HCT116 (cell line): ENCODE data around the gene VPS33A. TPM values are rescaled to one million over a fixed set of nuclear protein-coding genes. Genes with fewer than 3 reads are reported as not detected.

Experiments used
- ATAC-seq: fragments of 200-7000 bp; cut with Tn5 transposase; 2 replicates; pipeline ENCODE4 v1.9.1; 2020; ENCODE audit warnings: mild to moderate bottlenecking, moderate library complexity
- BruUV-seq: library from RNA; stranded (reverse); fragments of 400-500 nt; replicated peaks from 2 replicates; lab custom pipeline; 2021; lab: Mats Ljungman, UMichigan
- CTCF ChIA-PET: fragments of 300-600 bp; sonication (Branson Sonifier 250); formaldehyde crosslinking; loops from one replicate; lab custom pipeline; 2021; ENCODE audit warnings: antibody characterized with exemption; lab: Charles Lee
- POLR2A ChIA-PET: fragments of 300-600, 350-600 bp; sonication (Branson Sonifier 250); formaldehyde crosslinking; loops from one replicate; lab custom pipeline; 2021; ENCODE audit warnings: antibody characterized with exemption; lab: Charles Lee
- RAD21 ChIA-PET, 2 experiments: fragments of 300-600 bp; sonication (Branson Sonifier 250); formaldehyde crosslinking; loops; one replicate each; lab custom pipeline; 2023; ENCODE audit warnings: low total read pairs in 2 of 2; ENCODE audit not compliant: uncharacterized antibody in 2 of 2, unreplicated experiment in 2 of 2, low non-redundant PET in 1 of 2; lab: Charles Lee
- DNase-seq: peaks from one replicate; pipeline ENCODE4 v3.0.0-alpha.2; 2010; ENCODE audit warnings: low read depth, low spot score
- H2AFZ ChIP-seq: fragments of 200-600 bp; shearing (Covaris generic), sonication (generic); 2 replicates; pipeline ENCODE4 v1.6.1; 2017; ENCODE audit warnings: low read depth, mixed run types, mixed read lengths, antibody characterized with exemption, low read length; ENCODE audit not compliant: poor library complexity, severe bottlenecking
- H3K27ac ChIP-seq: 2 replicates; pipeline ENCODE4 v1.5.1; 2012; ENCODE audit warnings: low read depth, low read length
- H3K27me3 ChIP-seq: fragments of 200-600 bp; sonication (generic); 2 replicates; pipeline ENCODE4 v1.6.1; 2016; ENCODE audit warnings: mixed run types, low read length, mixed read lengths; ENCODE audit not compliant: insufficient read depth
- H3K36me3 ChIP-seq, 2 experiments: fragments of 200-500 bp in 1 of 2; fragments of 200-600 bp in 1 of 2; sonication (Bioruptor generic) in 1 of 2; sonication (generic) in 1 of 2; 2 replicates each; pipeline versions ENCODE4 v1.5.1 to v1.6.1; 2014 to 2016; ENCODE audit warnings: low read length in 2 of 2, inconsistent platforms in 1 of 2, mixed read lengths in 1 of 2, mixed run types in 1 of 2; ENCODE audit not compliant: insufficient read depth in 2 of 2, control insufficient read depth in 1 of 2
- H3K4me1 ChIP-seq, 2 experiments: fragments of 200-600 bp in 1 of 2; sonication (generic) in 1 of 2; 2 replicates each; pipeline versions ENCODE4 v1.5.1 to v1.6.1; 2012 to 2017; ENCODE audit warnings: low read length in 2 of 2, inconsistent platforms in 1 of 2, mild to moderate bottlenecking in 1 of 2, mixed read lengths in 1 of 2, mixed run types in 1 of 2, moderate library complexity in 1 of 2; ENCODE audit not compliant: insufficient read depth in 2 of 2, control insufficient read depth in 1 of 2
- H3K4me2 ChIP-seq: fragments of 200-600 bp; sonication (generic); 2 replicates; pipeline ENCODE4 v1.6.1; 2017; ENCODE audit warnings: mixed run types, low read length, mixed read lengths
- H3K4me3 ChIP-seq, 2 experiments: fragments of 200-600 bp in 1 of 2; sonication (generic) in 1 of 2; replicated peaks in 1 of 2; 2 replicates each; pipeline ENCODE4 v1.5.1; 2011 to 2016; ENCODE audit warnings: low read length in 2 of 2, control low read depth in 1 of 2, low read depth in 1 of 2, mild to moderate bottlenecking in 1 of 2, mixed read lengths in 1 of 2, mixed run types in 1 of 2
- H3K79me2 ChIP-seq: fragments of 200-600 bp; sonication (generic); 2 replicates; pipeline ENCODE4 v1.6.1; 2017; ENCODE audit warnings: mild to moderate bottlenecking, mixed run types, low read length, moderate library complexity, mixed read lengths; ENCODE audit not compliant: insufficient read depth
- H3K9ac ChIP-seq: fragments of 200-600 bp; sonication (generic); 2 replicates; pipeline ENCODE4 v1.6.1; 2016; ENCODE audit warnings: low read length, mixed read lengths
- H3K9me2 ChIP-seq: fragments of 200-600 bp; sonication (generic), shearing (Covaris generic); 2 replicates; pipeline ENCODE4 v1.6.1; 2017; ENCODE audit warnings: mixed run types, mild to moderate bottlenecking, moderate library complexity; ENCODE audit not compliant: insufficient read depth
- H3K9me3 ChIP-seq, 2 experiments: fragments of 200-500 bp in 1 of 2; fragments of 200-600 bp in 1 of 2; sonication (Bioruptor generic) in 1 of 2; sonication (generic) in 1 of 2; 2 replicates each; pipeline ENCODE4 v1.6.1; 2014 to 2017; ENCODE audit warnings: low read length in 2 of 2, mixed read lengths in 2 of 2, inconsistent platforms in 1 of 2, low read depth in 1 of 2, mild to moderate bottlenecking in 1 of 2, mixed run types in 1 of 2, moderate library complexity in 1 of 2; ENCODE audit not compliant: control insufficient read depth in 1 of 2, insufficient read depth in 1 of 2
- H4K20me1 ChIP-seq: fragments of 200-600 bp; sonication (generic), shearing (Covaris generic); 2 replicates; pipeline ENCODE4 v1.6.1; 2017; ENCODE audit warnings: mixed run types, mild to moderate bottlenecking, moderate library complexity; ENCODE audit not compliant: insufficient read depth
- CBX3 ChIP-seq: IDR thresholded peaks from 2 replicates; pipeline ENCODE4 v1.6.1; 2012; ENCODE audit warnings: low read depth
- CEBPB ChIP-seq: IDR thresholded peaks from 2 replicates; pipeline ENCODE4 v1.6.1; 2012; ENCODE audit warnings: low read depth
- EGR1 ChIP-seq: IDR thresholded peaks from 2 replicates; pipeline ENCODE4 v1.6.1; 2012; ENCODE audit warnings: low read depth
- EZH2 ChIP-seq: fragments of 200-600 bp; sonication (generic); IDR thresholded peaks from 2 replicates; pipeline ENCODE4 v1.6.1; 2017; ENCODE audit warnings: antibody characterized with exemption, mixed run types
- EZH2phosphoT487 ChIP-seq: fragments of 200-600 bp; IDR thresholded peaks from 2 replicates; pipeline ENCODE4 v1.6.1; 2018; ENCODE audit warnings: antibody characterized with exemption, borderline replicate concordance
- FOSL1 ChIP-seq: IDR thresholded peaks from 2 replicates; pipeline ENCODE4 v1.6.1; 2012; ENCODE audit warnings: low read depth
- JUND ChIP-seq: IDR thresholded peaks from 2 replicates; pipeline ENCODE4 v1.6.1; 2012
- RAD21 ChIP-seq: IDR thresholded peaks from 2 replicates; pipeline ENCODE4 v1.6.1; 2012; ENCODE audit warnings: low read depth, mild to moderate bottlenecking
- SIN3A ChIP-seq: IDR thresholded peaks from 2 replicates; pipeline ENCODE4 v1.6.1; 2012; ENCODE audit warnings: low read depth
- SP1 ChIP-seq: IDR thresholded peaks from 2 replicates; pipeline ENCODE4 v1.6.1; 2012; ENCODE audit warnings: low read depth
- SRF ChIP-seq: IDR thresholded peaks from 2 replicates; pipeline ENCODE4 v1.6.1; 2012; ENCODE audit warnings: low read depth
- YY1 ChIP-seq: IDR thresholded peaks from 2 replicates; pipeline ENCODE4 v1.6.1; 2011; ENCODE audit warnings: low read length, low read depth, moderate library complexity, mild to moderate bottlenecking; ENCODE audit not compliant: insufficient replicate concordance; ENCODE audit errors: extremely low read depth
- ZFX ChIP-seq: fragments of 450-650 bp; IDR thresholded peaks from 2 replicates; pipeline ENCODE4 v1.6.1; 2017
- ZNF274 ChIP-seq: fragments of 200-500 bp; sonication (Bioruptor generic); IDR thresholded peaks from 2 replicates; pipeline ENCODE4 v1.6.1; 2014; ENCODE audit warnings: mild to moderate bottlenecking, low read depth, low read length, inconsistent platforms
- intact Hi-C: fragments of 100-400 bp; cut with micrococcal nuclease; formaldehyde crosslinking; loops from 2 replicates; pipeline ENCODE4 v1.10.0; 2022
- total RNA-seq: library from RNA; stranded (reverse); gene quantifications from one replicate; pipeline ENCODE4 v1.2.1, GENCODE V29; 2021; ENCODE audit not compliant: unreplicated experiment
- TF ChIP-seq, protein P1 (sequence below), 3 experiments: fragments of 200-600 bp in 1 of 3; sonication (generic) in 1 of 3; IDR thresholded peaks in 2 of 3; conservative IDR thresholded peaks in 1 of 3; 2 replicates each; pipeline ENCODE4 v1.5.1; 2012 to 2017; ENCODE audit warnings: low read depth in 2 of 3, low read length in 2 of 3, antibody characterized with exemption in 1 of 3, borderline replicate concordance in 1 of 3, control low read depth in 1 of 3, mild to moderate bottlenecking in 1 of 3, mixed read lengths in 1 of 3, mixed run types in 1 of 3, moderate library complexity in 1 of 3; ENCODE audit not compliant: insufficient read depth in 1 of 3
- TF ChIP-seq, protein P2 (sequence below): IDR thresholded peaks from 2 replicates; pipeline ENCODE4 v1.6.1; 2012

Gene VPS33A
- total RNA-seq, 1 experiment from 2014 or later: 19.4 TPM

DNA sequence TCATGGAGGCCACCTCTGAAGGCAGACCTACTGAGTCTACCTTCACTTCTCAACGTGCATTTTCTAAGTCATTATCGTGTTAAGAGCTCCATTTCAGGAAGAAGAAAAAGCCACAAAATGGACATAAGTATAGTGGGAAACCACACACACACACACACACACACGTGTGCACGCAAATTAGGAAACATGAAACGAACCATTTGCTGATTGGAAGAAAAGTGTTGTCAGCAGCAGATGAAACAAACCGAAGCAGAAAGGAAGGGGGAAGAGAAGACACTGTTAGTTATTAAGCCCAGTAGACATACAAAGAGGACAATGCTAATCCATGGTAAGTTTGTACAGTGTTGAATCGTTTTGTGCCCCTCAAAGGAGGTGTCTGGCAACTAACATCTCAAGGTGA, 9.9 kb upstream of the VPS33A start:
- Histone ChIP-seq H3K9me2 (no peaks in the 10 kb centered on the region), H4K20me1 (no peaks in the 10 kb centered on the region), H3K27me3 (no peaks in the 10 kb centered on the region), H2AFZ (no peak overlapping the region), H3K4me2 (no peak overlapping the region), H3K4me3 (no peak overlapping the region), H3K27ac (no peak overlapping the region), H3K36me3 (peaks cover 4 to 11% of the 10 kb centered on the region in 2 experiments; a peak in 3 of 4 replicates), H3K9ac (no peak overlapping the region), H3K4me1 (no peaks in the 10 kb centered on the region), H3K79me2 (no peaks in the 10 kb centered on the region), H3K9me3 (no peaks in the 10 kb centered on the region)
- ATAC-seq (no peak), DNase-seq (no peak)
- no TSS peak for BruUV-seq
- ChIA-PET POLR2A (interaction anchor here (0.7 kb wide), 1 partner anchor 9 kb away, joined by 3 read pairs; no protein-coding TSS in a partner anchor), RAD21 (no interaction called here), CTCF (no interaction called here)
- intact Hi-C loops: no loop called here
- TF ChIP-seq EZH2 (no peak), SIN3A (no peak), EGR1 (no peak), YY1 (no peak), SRF (no peak), ZNF274 (no peak)

- Histone ChIP-seq H3K4me1 (no peaks in the 10 kb centered on the region), H3K9ac (no peak overlapping the region), H3K9me3 (no peaks in the 10 kb centered on the region), H3K4me2 (no peak overlapping the region), H3K36me3 (peaks cover 4 to 11% of the 10 kb centered on the region in 2 experiments; a peak in 3 of 4 replicates), H4K20me1 (no peaks in the 10 kb centered on the region), H2AFZ (no peak overlapping the region), H3K27ac (no peak overlapping the region), H3K27me3 (no peaks in the 10 kb centered on the region), H3K4me3 (no peak overlapping the region), H3K9me2 (no peaks in the 10 kb centered on the region), H3K79me2 (no peaks in the 10 kb centered on the region)
- ChIA-PET POLR2A (no interaction called here), CTCF (no interaction called here), RAD21 (no interaction called here)
- BruUV-seq: no TSS peak
- no peak for DNase-seq
- no peak for ATAC-seq
- no peak for TF ChIP-seq SP1
- TF ChIP-seq EGR1: no peak
- no peak for TF ChIP-seq EZH2phosphoT487
- TF ChIP-seq, protein P1, sequence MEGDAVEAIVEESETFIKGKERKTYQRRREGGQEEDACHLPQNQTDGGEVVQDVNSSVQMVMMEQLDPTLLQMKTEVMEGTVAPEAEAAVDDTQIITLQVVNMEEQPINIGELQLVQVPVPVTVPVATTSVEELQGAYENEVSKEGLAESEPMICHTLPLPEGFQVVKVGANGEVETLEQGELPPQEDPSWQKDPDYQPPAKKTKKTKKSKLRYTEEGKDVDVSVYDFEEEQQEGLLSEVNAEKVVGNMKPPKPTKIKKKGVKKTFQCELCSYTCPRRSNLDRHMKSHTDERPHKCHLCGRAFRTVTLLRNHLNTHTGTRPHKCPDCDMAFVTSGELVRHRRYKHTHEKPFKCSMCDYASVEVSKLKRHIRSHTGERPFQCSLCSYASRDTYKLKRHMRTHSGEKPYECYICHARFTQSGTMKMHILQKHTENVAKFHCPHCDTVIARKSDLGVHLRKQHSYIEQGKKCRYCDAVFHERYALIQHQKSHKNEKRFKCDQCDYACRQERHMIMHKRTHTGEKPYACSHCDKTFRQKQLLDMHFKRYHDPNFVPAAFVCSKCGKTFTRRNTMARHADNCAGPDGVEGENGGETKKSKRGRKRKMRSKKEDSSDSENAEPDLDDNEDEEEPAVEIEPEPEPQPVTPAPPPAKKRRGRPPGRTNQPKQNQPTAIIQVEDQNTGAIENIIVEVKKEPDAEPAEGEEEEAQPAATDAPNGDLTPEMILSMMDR (IDR thresholded peaks at IDR 0.05 in 2 of 3, conservative IDR thresholded peaks at IDR 0.05 in 1 of 3; ENCODE audit: borderline replicate concordance in 1 of 3, insufficient read depth in 1 of 3, low read depth in 2 of 3, low read length in 2 of 3): no peak
- TF ChIP-seq, protein P2, sequence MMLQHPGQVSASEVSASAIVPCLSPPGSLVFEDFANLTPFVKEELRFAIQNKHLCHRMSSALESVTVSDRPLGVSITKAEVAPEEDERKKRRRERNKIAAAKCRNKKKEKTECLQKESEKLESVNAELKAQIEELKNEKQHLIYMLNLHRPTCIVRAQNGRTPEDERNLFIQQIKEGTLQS: no peak
- TF ChIP-seq YY1: no peak
- TF ChIP-seq CEBPB: no peak
- TF ChIP-seq JUND: no peak
- no peak for TF ChIP-seq CBX3
- TF ChIP-seq ZFX: no peak
- no peak for TF ChIP-seq FOSL1
- no peak for TF ChIP-seq RAD21
- intact Hi-C loops: no loop called here
Measured at GRCh38 chr12:122275459-122275858, 9.2 kb upstream of the VPS33A start.
